Ishikawa (cell line): ENCODE data around the gene CNTNAP4.

Experiments
- CEBPB ChIP-seq: IDR thresholded peaks from 2 replicates; pipeline ENCODE4 v1.6.1; 2012
- CREB1 ChIP-seq: IDR thresholded peaks from 2 replicates; pipeline ENCODE4 v1.6.1; 2012; ENCODE audit warnings: low read depth
- EGR1 ChIP-seq: IDR thresholded peaks from 2 replicates; pipeline ENCODE4 v1.6.1; 2012
- EP300 ChIP-seq: IDR thresholded peaks from 2 replicates; pipeline ENCODE4 v1.6.1; 2012; ENCODE audit warnings: borderline replicate concordance
- FOXM1 ChIP-seq: IDR thresholded peaks from 2 replicates; pipeline ENCODE4 v1.6.1; 2012; ENCODE audit warnings: low read depth, borderline replicate concordance
- MAX ChIP-seq: IDR thresholded peaks from 2 replicates; pipeline ENCODE4 v1.6.1; 2012
- NFIC ChIP-seq: IDR thresholded peaks from 2 replicates; pipeline ENCODE4 v1.6.1; 2012
- RAD21 ChIP-seq: IDR thresholded peaks from 2 replicates; pipeline ENCODE4 v1.6.1; 2012; ENCODE audit warnings: low read depth
- REST ChIP-seq: IDR thresholded peaks from 2 replicates; pipeline ENCODE4 v1.6.1; 2012; ENCODE audit warnings: low read depth, mild to moderate bottlenecking
- TAF1 ChIP-seq: IDR thresholded peaks from 2 replicates; pipeline ENCODE4 v1.6.1; 2012; ENCODE audit warnings: low read depth, mild to moderate bottlenecking
- TCF12 ChIP-seq: IDR thresholded peaks from 2 replicates; pipeline ENCODE4 v1.6.1; 2012; ENCODE audit warnings: low read depth
- TEAD4 ChIP-seq: IDR thresholded peaks from 2 replicates; pipeline ENCODE4 v1.6.1; 2012
- USF1 ChIP-seq: IDR thresholded peaks from 2 replicates; pipeline ENCODE4 v1.6.1; 2012
- YY1 ChIP-seq: IDR thresholded peaks from 2 replicates; pipeline ENCODE4 v1.6.1; 2012; ENCODE audit warnings: low read depth
- ZBTB7A ChIP-seq: IDR thresholded peaks from 2 replicates; pipeline ENCODE4 v1.6.1; 2012; ENCODE audit warnings: low read depth

The CNTNAP4 gene

GRCh38 chr16:76466871-76467270 lies 189.7 kb downstream of the CNTNAP4 start:
- TF ChIP-seq USF1 (no peak), EGR1 (no peak), RAD21 (no peak), TAF1 (no peak), FOXM1 (no peak), REST (no peak), EP300 (no peak), MAX (no peak), CREB1 (no peak), CEBPB (no peak), YY1 (no peak), TCF12 (no peak), TEAD4 (no peak), ZBTB7A (no peak), NFIC (no peak)

GRCh38 chr16:76474048-76474447 lies 196.8 kb downstream of the CNTNAP4 start:
- no peak for TF ChIP-seq ZBTB7A

- no peak for TF ChIP-seq REST
- no peak for TF ChIP-seq CEBPB
- no peak for TF ChIP-seq EP300
- TF ChIP-seq TAF1: no peak
- TF ChIP-seq MAX: no peak
- no peak for TF ChIP-seq YY1
- TF ChIP-seq FOXM1: no peak
- TF ChIP-seq NFIC: no peak
- TF ChIP-seq EGR1: no peak
- no peak for TF ChIP-seq TEAD4
These were observed 200.9 kb downstream of the CNTNAP4 start for GRCh38 chr16:76478105-76478504.

GRCh38 chr16:76483307-76483909 lies 206.2 kb downstream of the CNTNAP4 start:
- TF ChIP-seq EGR1: no peak
- TF ChIP-seq MAX: no peak
- no peak for TF ChIP-seq ZBTB7A
- TF ChIP-seq USF1: no peak
- no peak for TF ChIP-seq TAF1
- TF ChIP-seq REST: no peak
- TF ChIP-seq YY1: no peak
- TF ChIP-seq CREB1: no peak
- TF ChIP-seq TCF12: no peak
- no peak for TF ChIP-seq TEAD4
- no peak for TF ChIP-seq EP300

- TF ChIP-seq YY1: no peak
- no peak for TF ChIP-seq EP300
- no peak for TF ChIP-seq TCF12
- TF ChIP-seq CREB1: no peak
- TF ChIP-seq MAX: no peak
- no peak for TF ChIP-seq ZBTB7A
- no peak for TF ChIP-seq CEBPB
- TF ChIP-seq FOXM1: no peak
- TF ChIP-seq TAF1: no peak
- TF ChIP-seq EGR1: no peak
- TF ChIP-seq NFIC: no peak
- no peak for TF ChIP-seq TEAD4
- TF ChIP-seq REST: no peak
- TF ChIP-seq RAD21: no peak
- no peak for TF ChIP-seq USF1
These were observed 206.8 kb downstream of the CNTNAP4 start for GRCh38 chr16:76484020-76484419.
